Keratinocyte (primary cell): ENCODE measurements around the gene ATF6B.

Experiments used
- EZH2 ChIP-seq: IDR thresholded peaks from one replicate; pipeline ENCODE4 v1.6.1; 2012; ENCODE audit warnings: inconsistent platforms, mild to moderate bottlenecking, low read length, moderate library complexity
- TF ChIP-seq, protein P1 (sequence below), 3 experiments: IDR thresholded peaks in 1 of 3; conservative IDR thresholded peaks in 1 of 3; optimal IDR thresholded peaks in 1 of 3; 2 replicates in 2 of 3; 3 replicates in 1 of 3; pipeline versions ENCODE3 to v1.5.1; 2011; ENCODE audit warnings: low read length in 3 of 3, mild to moderate bottlenecking in 3 of 3, moderate library complexity in 2 of 3, control low read depth in 1 of 3, inconsistent platforms in 1 of 3; ENCODE audit not compliant: insufficient read depth in 2 of 3; ENCODE audit errors: extremely low read depth in 1 of 3

DNA sequence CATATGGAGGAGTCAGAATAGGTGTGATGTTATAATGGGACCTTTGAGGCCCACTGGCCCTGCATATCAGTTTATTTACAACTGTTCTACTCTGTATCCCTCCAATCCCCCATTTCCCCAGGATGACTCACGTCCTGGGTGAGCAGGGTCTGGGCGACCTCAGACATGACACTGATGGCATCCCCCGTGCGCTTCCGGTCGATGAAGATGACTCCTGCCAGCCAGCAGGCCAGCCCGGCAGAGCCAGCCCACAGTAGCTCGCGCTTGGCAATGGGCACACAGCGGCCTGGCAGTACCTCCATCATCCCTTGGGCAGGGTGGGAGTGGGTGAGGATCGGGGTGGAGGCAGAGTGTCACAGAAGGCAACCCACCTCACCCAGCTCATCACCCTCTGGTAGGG is 42.2 kb upstream of the ATF6B start:
- TF ChIP-seq, protein P1, sequence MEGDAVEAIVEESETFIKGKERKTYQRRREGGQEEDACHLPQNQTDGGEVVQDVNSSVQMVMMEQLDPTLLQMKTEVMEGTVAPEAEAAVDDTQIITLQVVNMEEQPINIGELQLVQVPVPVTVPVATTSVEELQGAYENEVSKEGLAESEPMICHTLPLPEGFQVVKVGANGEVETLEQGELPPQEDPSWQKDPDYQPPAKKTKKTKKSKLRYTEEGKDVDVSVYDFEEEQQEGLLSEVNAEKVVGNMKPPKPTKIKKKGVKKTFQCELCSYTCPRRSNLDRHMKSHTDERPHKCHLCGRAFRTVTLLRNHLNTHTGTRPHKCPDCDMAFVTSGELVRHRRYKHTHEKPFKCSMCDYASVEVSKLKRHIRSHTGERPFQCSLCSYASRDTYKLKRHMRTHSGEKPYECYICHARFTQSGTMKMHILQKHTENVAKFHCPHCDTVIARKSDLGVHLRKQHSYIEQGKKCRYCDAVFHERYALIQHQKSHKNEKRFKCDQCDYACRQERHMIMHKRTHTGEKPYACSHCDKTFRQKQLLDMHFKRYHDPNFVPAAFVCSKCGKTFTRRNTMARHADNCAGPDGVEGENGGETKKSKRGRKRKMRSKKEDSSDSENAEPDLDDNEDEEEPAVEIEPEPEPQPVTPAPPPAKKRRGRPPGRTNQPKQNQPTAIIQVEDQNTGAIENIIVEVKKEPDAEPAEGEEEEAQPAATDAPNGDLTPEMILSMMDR (optimal IDR thresholded peaks at IDR 0.05 in 1 of 3, IDR thresholded peaks at IDR 0.05 in 1 of 3, conservative IDR thresholded peaks at IDR 0.05 in 1 of 3; ENCODE audit: extremely low read depth in 1 of 3, insufficient read depth in 2 of 3, low read length in 3 of 3), result no peak
- TF ChIP-seq EZH2, result no peak
